MM.1S (cell line): ENCODE measurements around the gene MTFR2.

ENCODE experiments used
- CTCF ChIP-seq: fragments of 300-600 bp; sonication (generic); IDR thresholded peaks from 2 replicates; pipeline ENCODE4 v1.5.1; 2016; ENCODE audit warnings: antibody characterized with exemption, low read length, mixed read lengths
- EZH2 ChIP-seq: fragments of 300-600 bp; sonication (generic); optimal IDR thresholded peaks from 2 replicates; pipeline ENCODE3; 2017; ENCODE audit warnings: low read depth, mild to moderate bottlenecking, antibody characterized with exemption, low read length, mixed read lengths
- EZH2phosphoT487 ChIP-seq: fragments of 300-600 bp; sonication (generic); IDR thresholded peaks from 2 replicates; pipeline ENCODE4 v1.6.1; 2018; ENCODE audit warnings: antibody characterized with exemption, low read length

GRCh38 chr6:136288566-136289326 is 38.6 kb upstream of the MTFR2 start:
- TF ChIP-seq CTCF = peak; percentile 34
- TF ChIP-seq EZH2 = no peak
- no peak for TF ChIP-seq EZH2phosphoT487
